HEK293 (cell line): ENCODE measurements around the gene APOBEC2.
A peak's percentile ranks its signal among the peaks of the same experiment; 100 is the strongest.

Source experiments
- CTCF ChIA-PET: fragments of 350-600 bp; formaldehyde crosslinking; extraction: SDS; loops from one replicate; lab custom pipeline; 2021; ENCODE audit warnings: antibody characterized with exemption; lab: Yijun Ruan, JAX
- POLR2A ChIA-PET: fragments of 300-600 bp; formaldehyde crosslinking; extraction: SDS; loops from one replicate; lab custom pipeline; 2020; ENCODE audit warnings: antibody characterized with exemption, inconsistent platforms; lab: Yijun Ruan, JAX
- H3K27ac ChIP-seq: fragments of 200-500 bp; sonication (Bioruptor generic); 2 replicates; pipeline ENCODE4 v1.5.1; 2014; ENCODE audit warnings: low read depth, low read length, control low read depth, inconsistent platforms; ENCODE audit errors: extremely low read depth
- H3K36me3 ChIP-seq, 2 experiments: fragments of 200-500 bp in 1 of 2; sonication (Bioruptor generic) in 1 of 2; 1 replicate in 1 of 2; 2 replicates in 1 of 2; pipeline ENCODE4 v1.5.1; 2014 to 2017; ENCODE audit warnings: inconsistent platforms in 2 of 2, low read length in 2 of 2; ENCODE audit not compliant: control insufficient read depth in 2 of 2, insufficient read depth in 1 of 2
- H3K4me1 ChIP-seq: fragments of 200-500 bp; sonication (Bioruptor generic); 2 replicates; pipeline ENCODE4 v1.5.1; 2014; ENCODE audit warnings: mild to moderate bottlenecking, low read length, inconsistent platforms; ENCODE audit not compliant: control insufficient read depth, insufficient read depth
- H3K4me3 ChIP-seq: 2 replicates; pipeline ENCODE4 v1.5.1; 2011; ENCODE audit warnings: low read depth, mild to moderate bottlenecking, control low read depth, low read length, moderate library complexity
- H3K9me3 ChIP-seq: fragments of 200-500 bp; sonication (Bioruptor generic); 2 replicates; pipeline ENCODE4 v1.5.1; 2014; ENCODE audit warnings: low read depth, low read length, inconsistent platforms; ENCODE audit not compliant: control insufficient read depth, insufficient read depth
- EGR2 ChIP-seq: fragments of 450-650 bp; formaldehyde crosslinking; IDR thresholded peaks from 2 replicates; pipeline ENCODE4 v1.5.1; 2016; ENCODE audit warnings: low read depth, missing biosample characterization, missing genetic modification characterization
- PRDM4 ChIP-seq: fragments of 450-650 bp; formaldehyde crosslinking; IDR thresholded peaks from 2 replicates; pipeline ENCODE4 v1.5.1; 2017; ENCODE audit warnings: missing biosample characterization, missing genetic modification characterization
- RBAK ChIP-seq: fragments of 450-650 bp; formaldehyde crosslinking; IDR thresholded peaks from 2 replicates; pipeline ENCODE4 v1.5.1; 2016; ENCODE audit warnings: missing biosample characterization, missing genetic modification characterization
- WT1 ChIP-seq: fragments of 450-650 bp; formaldehyde crosslinking; IDR thresholded peaks from 2 replicates; pipeline ENCODE4 v1.5.1; 2016; ENCODE audit warnings: missing biosample characterization, missing genetic modification characterization
- ZBTB26 ChIP-seq: fragments of 450-650 bp; formaldehyde crosslinking; optimal IDR thresholded peaks from 2 replicates; pipeline ENCODE3; 2016; ENCODE audit warnings: missing biosample characterization, mild to moderate bottlenecking, missing genetic modification characterization
- ZBTB44 ChIP-seq: fragments of 450-650 bp; IDR thresholded peaks from 2 replicates; pipeline ENCODE4 v1.5.1; 2018; ENCODE audit warnings: missing biosample characterization, mild to moderate bottlenecking, missing genetic modification characterization
- ZBTB6 ChIP-seq: fragments of 450-650 bp; formaldehyde crosslinking; IDR thresholded peaks from 2 replicates; pipeline ENCODE4 v1.5.1; 2017; ENCODE audit warnings: missing biosample characterization, missing genetic modification characterization
- ZBTB7A ChIP-seq: fragments of 450-650 bp; formaldehyde crosslinking; IDR thresholded peaks from 2 replicates; pipeline ENCODE4 v1.5.1; 2016; ENCODE audit warnings: low read depth, missing biosample characterization, missing genetic modification characterization
- ZFP37 ChIP-seq: fragments of 450-650 bp; formaldehyde crosslinking; IDR thresholded peaks from 2 replicates; pipeline ENCODE4 v1.5.1; 2016; ENCODE audit warnings: missing biosample characterization, missing genetic modification characterization
- ZNF114 ChIP-seq: fragments of 450-650 bp; formaldehyde crosslinking; IDR thresholded peaks from 2 replicates; pipeline ENCODE4 v1.5.0; 2017; ENCODE audit warnings: missing biosample characterization, missing genetic modification characterization
- ZNF146 ChIP-seq: fragments of 450-650 bp; formaldehyde crosslinking; IDR thresholded peaks from 2 replicates; pipeline ENCODE4 v1.5.1; 2016; ENCODE audit warnings: missing biosample characterization, missing genetic modification characterization
- ZNF18 ChIP-seq: fragments of 450-650 bp; formaldehyde crosslinking; IDR thresholded peaks from 2 replicates; pipeline ENCODE4 v1.5.1; 2016; ENCODE audit warnings: missing biosample characterization, missing genetic modification characterization
- ZNF341 ChIP-seq: fragments of 450-650 bp; formaldehyde crosslinking; IDR thresholded peaks from 2 replicates; pipeline ENCODE4; 2016; ENCODE audit warnings: low read depth, missing biosample characterization, missing genetic modification characterization
- ZNF530 ChIP-seq: fragments of 450-650 bp; formaldehyde crosslinking; IDR thresholded peaks from 2 replicates; pipeline ENCODE4 v1.5.1; 2016; ENCODE audit warnings: low read depth, missing biosample characterization, missing genetic modification characterization
- ZNF585B ChIP-seq: fragments of 450-650 bp; formaldehyde crosslinking; IDR thresholded peaks from 2 replicates; pipeline ENCODE4 v1.5.1; 2016; ENCODE audit warnings: missing biosample characterization, missing genetic modification characterization
- ZNF660 ChIP-seq: fragments of 450-650 bp; IDR thresholded peaks from 2 replicates; pipeline ENCODE4 v1.5.1; 2018; ENCODE audit warnings: missing biosample characterization, mild to moderate bottlenecking, missing genetic modification characterization
- ZNF76 ChIP-seq: fragments of 450-650 bp; formaldehyde crosslinking; IDR thresholded peaks from 2 replicates; pipeline ENCODE4; 2016; ENCODE audit warnings: low read depth, missing biosample characterization, missing genetic modification characterization, borderline replicate concordance

Gene APOBEC2

GRCh38 chr6:41042226-41043055, 10.6 kb upstream of the APOBEC2 start, which contains the start of gene TSPO2 (continued):
- TF ChIP-seq ZBTB44 (tag by site-specific recombination) = no peak

- POLR2A ChIA-PET = interaction anchor here (1.2 kb wide), 1 partner anchor 16 kb away, joined by 3 read pairs; no protein-coding TSS in a partner anchor
- Histone ChIP-seq H3K4me3 (no peak overlapping the region), H3K4me1 (no peaks in the 10 kb centered on the region), H3K27ac (no peak overlapping the region), H3K36me3 (no peaks in the 10 kb centered on the region), H3K9me3 (no peaks in the 10 kb centered on the region)
- peak; percentile 34; the same call in 1 of the 2 replicates for TF ChIP-seq EGR2 (tag by site-specific recombination)
- no peak for TF ChIP-seq ZBTB6 (tag by site-specific recombination)
- no peak for TF ChIP-seq ZNF76 (tag by site-specific recombination)
- CTCF ChIA-PET = interaction anchor here (0.5 to 7.9 kb wide), 2 partner anchors 10 to 1318 kb away, joined by 3 to 100 read pairs; partner anchors contain the start of gene APOBEC2
Observed at GRCh38 chr6:41043151-41043550, 9.9 kb upstream of the APOBEC2 start.

- ChIA-PET CTCF (interaction anchor here (0.6 to 1.8 kb wide), 5 partner anchors 10 to 323 kb away, joined by 4 to 8 read pairs (median 4); no protein-coding TSS in a partner anchor), POLR2A (no interaction called here)
- H3K9me3 ChIP-seq = no peaks in the 10 kb centered on the region
- TF ChIP-seq ZNF114 (no peak), WT1 (tag by site-specific recombination) (no peak), PRDM4 (tag by site-specific recombination) (no peak), ZNF585B (tag by site-specific recombination) (no peak), ZNF530 (no peak), ZNF660 (no peak), ZNF146 (no peak), RBAK (tag by site-specific recombination) (no peak), ZBTB26 (tag by site-specific recombination) (no peak), ZBTB7A (tag by site-specific recombination) (no peak), ZNF18 (tag by site-specific recombination) (no peak), ZFP37 (tag by site-specific recombination) (no peak), ZNF341 (no peak)
- no peak overlapping the region for H3K27ac ChIP-seq
- no peak overlapping the region for H3K4me3 ChIP-seq
- H3K36me3 ChIP-seq = no peaks in the 10 kb centered on the region
- H3K4me1 ChIP-seq = no peaks in the 10 kb centered on the region
Observed at GRCh38 chr6:41045664-41046063, 7.3 kb upstream of the APOBEC2 start.
